Endodermal cell (in vitro differentiated cells): Measurements from ENCODE around the gene KCNQ1. TPM values are rescaled to one million over a fixed set of nuclear protein-coding genes. Genes with fewer than 3 reads are reported as not detected.

Source experiments
- DNase-seq: peaks from one replicate; pipeline ENCODE4 v3.0.0-alpha.2; 2017
- H3K27ac ChIP-seq: 2 replicates; pipeline ENCODE4 v1.5.1; 2013; ENCODE audit warnings: mild to moderate bottlenecking, low read depth, low read length, moderate library complexity
- H3K27me3 ChIP-seq: 2 replicates; pipeline ENCODE4 v1.6.1; 2013; ENCODE audit warnings: mild to moderate bottlenecking, low read length, moderate library complexity; ENCODE audit not compliant: insufficient read depth, control insufficient read depth, poor library complexity, severe bottlenecking
- H3K36me3 ChIP-seq: 2 replicates; pipeline ENCODE4 v1.7.0; 2013; ENCODE audit warnings: mild to moderate bottlenecking, low read length, moderate library complexity; ENCODE audit not compliant: control insufficient read depth, insufficient read depth
- H3K4me1 ChIP-seq: one replicate; pipeline ENCODE4 v1.7.0; 2013; ENCODE audit warnings: low read length; ENCODE audit not compliant: control insufficient read depth, insufficient read depth
- H3K4me3 ChIP-seq: 2 replicates; pipeline ENCODE4 v1.5.1; 2013; ENCODE audit warnings: mild to moderate bottlenecking, low read length, moderate library complexity
- H3K9ac ChIP-seq: 2 replicates; pipeline ENCODE4 v1.6.1; 2013; ENCODE audit warnings: mild to moderate bottlenecking, low read length, moderate library complexity; ENCODE audit not compliant: poor library complexity, severe bottlenecking; ENCODE audit errors: extremely low read depth
- H3K9me3 ChIP-seq: 2 replicates; pipeline ENCODE4 v1.6.1; 2013; ENCODE audit warnings: mild to moderate bottlenecking, low read length, moderate library complexity; ENCODE audit not compliant: control insufficient read depth
- H3K27ac Mint-ChIP-seq: 2 replicates; pipeline ENCODE4 v1.8.0; 2020; ENCODE audit warnings: mixed read lengths
- H3K27me3 Mint-ChIP-seq: 2 replicates; pipeline ENCODE4 v1.8.0; 2021; ENCODE audit warnings: mild to moderate bottlenecking, mixed read lengths; ENCODE audit not compliant: insufficient read depth
- H3K36me3 Mint-ChIP-seq: 2 replicates; pipeline ENCODE4 v1.8.0; 2020; ENCODE audit warnings: low read depth, mixed read lengths
- H3K4me1 Mint-ChIP-seq: 2 replicates; pipeline ENCODE4 v1.8.0; 2020; ENCODE audit warnings: mixed read lengths
- H3K4me3 Mint-ChIP-seq: 2 replicates; pipeline ENCODE4 v1.8.0; 2020; ENCODE audit warnings: mild to moderate bottlenecking, moderate library complexity, mixed read lengths
- H3K9me3 Mint-ChIP-seq: 2 replicates; pipeline ENCODE4 v1.8.0; 2020; ENCODE audit warnings: mild to moderate bottlenecking, mixed read lengths
- WGBS, 2 experiments: methylation state at CpG; one replicate each; pipeline versions ENCODE4 v1.1.5 to v1.1.7; 2013; ENCODE audit warnings: missing lambda C conversion rate in 2 of 2, mixed read lengths in 1 of 2; ENCODE audit not compliant: insufficient coverage in 1 of 2, insufficient read length in 1 of 2; 5-methylcytosine and 5-hydroxymethylcytosine counted together
- total RNA-seq, 2 donors: library from RNA; stranded (reverse); fragmentation: NEBNext Ultra II Directional in 1 of 2; extraction: Animal tissue kit (Norgen Biotek cat#: 25700) in 1 of 2; gene quantifications; 2 replicates in 1 of 2; 3 replicates in 1 of 2; pipeline ENCODE4 v1.2.1, GENCODE V29; 2021
- TF ChIP-seq, protein P1 (sequence below): fragments of 200-600 bp; sonication (generic); conservative IDR thresholded peaks from 2 replicates; pipeline ENCODE4 v1.5.0; 2021; ENCODE audit warnings: antibody characterized with exemption, mild to moderate bottlenecking

The KCNQ1 gene
- total RNA-seq, 2 donors from 2014 or later, result 1.8 to 3.5 TPM

DNA sequence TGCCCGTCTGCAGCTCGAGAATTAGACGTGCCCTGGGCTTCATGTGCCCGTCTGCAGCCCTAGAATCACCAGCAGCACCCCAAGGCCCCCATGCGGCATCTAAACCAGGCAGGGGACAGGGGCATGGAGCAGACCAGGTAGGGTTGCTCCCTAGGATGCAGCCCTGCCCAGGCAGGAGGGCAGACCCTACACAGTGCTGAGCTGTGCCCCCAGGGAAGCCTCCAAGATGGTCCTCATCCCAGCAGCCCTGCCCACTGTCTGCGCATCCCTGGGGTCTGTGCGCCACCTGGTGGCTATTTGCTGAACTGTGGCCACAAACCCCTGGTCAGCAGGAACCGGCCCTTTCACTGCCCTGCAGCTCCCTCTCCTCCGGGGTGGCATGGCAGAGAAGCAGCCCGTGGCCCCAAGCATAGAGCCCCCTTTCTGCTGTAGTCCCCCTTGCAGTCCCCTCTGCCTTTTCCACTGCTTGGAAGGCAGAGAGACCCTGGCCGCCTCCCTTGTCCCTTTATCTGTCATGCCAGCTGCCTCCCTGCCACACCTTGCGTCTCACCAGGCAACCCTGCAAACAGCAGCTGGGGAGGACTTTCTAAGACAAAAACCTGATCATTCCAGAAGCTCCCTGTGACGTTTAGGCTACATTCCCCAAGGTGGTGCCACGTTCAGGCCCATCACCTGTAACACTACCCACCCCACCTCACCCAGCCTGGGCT is 86.6 kb downstream of the KCNQ1 start:
- H3K27ac Mint-ChIP-seq, result no peak overlapping the region
- H3K27me3 Mint-ChIP-seq, result peaks cover 22% of the 10 kb centered on the region
- no peak overlapping the region for H3K4me3 ChIP-seq
- no peaks in the 10 kb centered on the region for H3K36me3 Mint-ChIP-seq
- H3K9ac ChIP-seq, result no peak overlapping the region
- DNase-seq, result peak; percentile 95
- H3K4me3 Mint-ChIP-seq, result no peak overlapping the region
- H3K9me3 Mint-ChIP-seq, result no peaks in the 10 kb centered on the region
- 54 to 61% methylated on average over 11 to 14 of the region's 14 CpGs for WGBS, 2 experiments
- H3K9me3 ChIP-seq, result no peaks in the 10 kb centered on the region
- peaks cover 10% of the 10 kb centered on the region for H3K4me1 ChIP-seq
- H3K27ac ChIP-seq, result no peak overlapping the region
- peaks cover 11% of the 10 kb centered on the region for H3K4me1 Mint-ChIP-seq
- TF ChIP-seq, protein P1, sequence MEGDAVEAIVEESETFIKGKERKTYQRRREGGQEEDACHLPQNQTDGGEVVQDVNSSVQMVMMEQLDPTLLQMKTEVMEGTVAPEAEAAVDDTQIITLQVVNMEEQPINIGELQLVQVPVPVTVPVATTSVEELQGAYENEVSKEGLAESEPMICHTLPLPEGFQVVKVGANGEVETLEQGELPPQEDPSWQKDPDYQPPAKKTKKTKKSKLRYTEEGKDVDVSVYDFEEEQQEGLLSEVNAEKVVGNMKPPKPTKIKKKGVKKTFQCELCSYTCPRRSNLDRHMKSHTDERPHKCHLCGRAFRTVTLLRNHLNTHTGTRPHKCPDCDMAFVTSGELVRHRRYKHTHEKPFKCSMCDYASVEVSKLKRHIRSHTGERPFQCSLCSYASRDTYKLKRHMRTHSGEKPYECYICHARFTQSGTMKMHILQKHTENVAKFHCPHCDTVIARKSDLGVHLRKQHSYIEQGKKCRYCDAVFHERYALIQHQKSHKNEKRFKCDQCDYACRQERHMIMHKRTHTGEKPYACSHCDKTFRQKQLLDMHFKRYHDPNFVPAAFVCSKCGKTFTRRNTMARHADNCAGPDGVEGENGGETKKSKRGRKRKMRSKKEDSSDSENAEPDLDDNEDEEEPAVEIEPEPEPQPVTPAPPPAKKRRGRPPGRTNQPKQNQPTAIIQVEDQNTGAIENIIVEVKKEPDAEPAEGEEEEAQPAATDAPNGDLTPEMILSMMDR, result peak; percentile 98
- H3K27me3 ChIP-seq, result no peaks in the 10 kb centered on the region
- H3K36me3 ChIP-seq, result no peaks in the 10 kb centered on the region

- H3K27me3 Mint-ChIP-seq, result peaks cover 26% of the 10 kb centered on the region
- TF ChIP-seq, protein P1, result no peak
- no peaks in the 10 kb centered on the region for H3K9me3 Mint-ChIP-seq
- no peak overlapping the region for H3K9ac ChIP-seq
- DNase-seq, result no peak
- H3K4me1 Mint-ChIP-seq, result peaks cover 11% of the 10 kb centered on the region
- WGBS, 2 experiments, result 84 to 86% methylated on average over 8 to 21 of the region's 21 CpGs
- no peaks in the 10 kb centered on the region for H3K9me3 ChIP-seq
- no peaks in the 10 kb centered on the region for H3K27me3 ChIP-seq
- H3K36me3 ChIP-seq, result no peaks in the 10 kb centered on the region
- H3K4me3 Mint-ChIP-seq, result no peak overlapping the region
- no peak overlapping the region for H3K27ac ChIP-seq
- peaks cover 10% of the 10 kb centered on the region for H3K4me1 ChIP-seq
- H3K36me3 Mint-ChIP-seq, result no peaks in the 10 kb centered on the region
- H3K4me3 ChIP-seq, result no peak overlapping the region
- H3K27ac Mint-ChIP-seq, result no peak overlapping the region
Measured at GRCh38 chr11:2531987-2532703, 87.3 kb downstream of the KCNQ1 start.

GRCh38 chr11:2532704-2533586 is 88.1 kb downstream of the KCNQ1 start:
- peak; percentile 99 for DNase-seq
- peak overlapping the region; percentile 25 for H3K4me3 Mint-ChIP-seq
- H3K4me1 Mint-ChIP-seq, result peaks cover 11% of the 10 kb centered on the region
- H3K9ac ChIP-seq, result peak overlapping the region; percentile 47
- no peaks in the 10 kb centered on the region for H3K36me3 Mint-ChIP-seq
- H3K27ac ChIP-seq, result peak overlapping the region; percentile 77
- WGBS, 2 experiments, result 32 to 39% methylated on average over 27 to 43 of the region's 43 CpGs
- peak overlapping the region; percentile 98 for H3K27ac Mint-ChIP-seq
- TF ChIP-seq, protein P1, result peak; percentile 100
- H3K27me3 ChIP-seq, result no peaks in the 10 kb centered on the region
- peaks cover 27% of the 10 kb centered on the region for H3K27me3 Mint-ChIP-seq
- no peaks in the 10 kb centered on the region for H3K9me3 ChIP-seq
- H3K4me3 ChIP-seq, result peak overlapping the region; percentile 12
- H3K9me3 Mint-ChIP-seq, result no peaks in the 10 kb centered on the region
- no peaks in the 10 kb centered on the region for H3K36me3 ChIP-seq
- H3K4me1 ChIP-seq, result peaks cover 10% of the 10 kb centered on the region
